GM20431 (cell line): ENCODE results near the gene DCHS1.

ENCODE experiments used
- in situ Hi-C: fragments of 300-500 bp; cut with MseI, MboI; formaldehyde crosslinking; loops from one replicate; pipeline ENCODE4 v1.15.0; 2020; ENCODE audit warnings: low sequenced_read_pairs; ENCODE audit not compliant: unreplicated experiment

DCHS1 gene

GRCh38 chr11:6616596-6617250 lies 38.9 kb downstream of the DCHS1 start:
- in situ Hi-C loops, result no loop called here

- in situ Hi-C loops, result no loop called here
Observed at GRCh38 chr11:6615882-6616585, 39.6 kb downstream of the DCHS1 start.

- in situ Hi-C loops, result no loop called here
Observed at GRCh38 chr11:6615046-6615445, 40.6 kb downstream of the DCHS1 start.

- in situ Hi-C loops, result no loop called here
Observed at GRCh38 chr11:6614446-6614845, 41.2 kb downstream of the DCHS1 start.

GRCh38 chr11:6613496-6613895 lies 42.1 kb downstream of the DCHS1 start:
- in situ Hi-C loops, result no loop called here

- in situ Hi-C loops, result no loop called here
Observed at GRCh38 chr11:6612213-6613041, 43.2 kb downstream of the DCHS1 start, which contains the start of gene TAF10. Gene TAF10 (minus strand): TSS chr11:6612216. CDS start chr11:6612189, 27 bp downstream.

- in situ Hi-C loops, result no loop called here
Observed at GRCh38 chr11:6611963-6612212, 43.7 kb downstream of the DCHS1 start.

GRCh38 chr11:6611092-6611962 lies 44.3 kb downstream of the DCHS1 start:
- in situ Hi-C loops, result no loop called here

- in situ Hi-C loops, result no loop called here
Observed at GRCh38 chr11:6610591-6610990, 45.0 kb downstream of the DCHS1 start.

- in situ Hi-C loops, result no loop called here
Observed at GRCh38 chr11:6609502-6610015, 46.0 kb downstream of the DCHS1 start.

- in situ Hi-C loops, result no loop called here
Observed at GRCh38 chr11:6608726-6609501, 46.7 kb downstream of the DCHS1 start.

GRCh38 chr11:6608011-6608410 lies 47.6 kb downstream of the DCHS1 start:
- in situ Hi-C loops, result no loop called here

- in situ Hi-C loops, result no loop called here
Observed at GRCh38 chr11:6607190-6607795, 48.3 kb downstream of the DCHS1 start.

- in situ Hi-C loops, result no loop called here
Observed at GRCh38 chr11:6606471-6607189, 49.0 kb downstream of the DCHS1 start.

GRCh38 chr11:6604790-6605189 lies 50.8 kb downstream of the DCHS1 start:
- in situ Hi-C loops, result no loop called here

- in situ Hi-C loops, result no loop called here
Observed at GRCh38 chr11:6604081-6604626, 51.5 kb downstream of the DCHS1 start.

- in situ Hi-C loops, result no loop called here
Observed at GRCh38 chr11:6603287-6604080, 52.1 kb downstream of the DCHS1 start, which contains the start of the genes ILK and RRP8. Gene ILK (plus strand): TSS chr11:6603774. CDS start chr11:6604272, 498 bp downstream. Gene RRP8 (minus strand): TSS chr11:6603616. CDS start chr11:6603502, 114 bp downstream.
